KMS-11 (cell line): ENCODE data around the gene PLEKHA5.

Experiments used
- H2AFZ ChIP-seq: fragments of 200-600 bp; sonication (generic); 2 replicates; pipeline ENCODE4 v1.6.1; 2016; ENCODE audit warnings: antibody characterized with exemption, mixed run types, low read depth
- H3K27ac ChIP-seq: fragments of 200-600 bp; sonication (generic); 2 replicates; pipeline ENCODE4 v1.6.1; 2016; ENCODE audit warnings: mild to moderate bottlenecking, mixed run types
- H3K27me3 ChIP-seq: fragments of 200-600 bp; sonication (generic); 2 replicates; pipeline ENCODE4 v1.6.1; 2017; ENCODE audit warnings: mild to moderate bottlenecking, low read depth, mixed run types, moderate library complexity; ENCODE audit not compliant: insufficient read depth
- H3K36me3 ChIP-seq: fragments of 200-600 bp; sonication (generic); 2 replicates; pipeline ENCODE4 v1.6.1; 2017; ENCODE audit warnings: mild to moderate bottlenecking, mixed run types; ENCODE audit not compliant: insufficient read depth
- H3K4me1 ChIP-seq: fragments of 200-600 bp; sonication (generic); 2 replicates; pipeline ENCODE4 v1.6.1; 2016; ENCODE audit warnings: mild to moderate bottlenecking, low read depth, mixed run types; ENCODE audit not compliant: poor library complexity, severe bottlenecking
- H3K4me2 ChIP-seq: fragments of 200-600 bp; sonication (generic); 2 replicates; pipeline ENCODE4 v1.7.0; 2016; ENCODE audit warnings: mild to moderate bottlenecking, mixed run types
- H3K4me3 ChIP-seq: fragments of 200-600 bp; sonication (generic); IDR thresholded peaks from 2 replicates; pipeline ENCODE4 v1.6.1; 2017; ENCODE audit warnings: low read depth, low read length, mixed read lengths; ENCODE audit not compliant: insufficient read depth
- H3K79me2 ChIP-seq: fragments of 200-600 bp; sonication (generic); 2 replicates; pipeline ENCODE4 v1.6.1; 2016; ENCODE audit warnings: low read depth, mixed run types; ENCODE audit not compliant: insufficient read depth
- H3K9ac ChIP-seq: fragments of 200-600 bp; sonication (generic); 2 replicates; pipeline ENCODE4 v1.6.1; 2016; ENCODE audit warnings: mild to moderate bottlenecking, mixed run types
- H4K20me1 ChIP-seq: fragments of 200-600 bp; sonication (generic); 2 replicates; pipeline ENCODE4 v1.6.1; 2016; ENCODE audit warnings: mild to moderate bottlenecking, mixed run types; ENCODE audit not compliant: insufficient read depth
- TF ChIP-seq, protein P1 (sequence below): fragments of 200-600 bp; sonication (generic); conservative IDR thresholded peaks from 2 replicates; pipeline ENCODE4 v1.6.1; 2017; ENCODE audit warnings: low read depth, mild to moderate bottlenecking, antibody characterized with exemption, low read length, moderate library complexity, mixed read lengths

PLEKHA5 gene

GRCh38 chr12:19404242-19404880 lies 274.8 kb downstream of the PLEKHA5 start:
- Histone ChIP-seq H3K9ac (no peak overlapping the region), H2AFZ (no peak overlapping the region), H3K79me2 (no peaks in the 10 kb centered on the region), H3K4me3 (no peak overlapping the region), H4K20me1 (no peaks in the 10 kb centered on the region), H3K27me3 (no peaks in the 10 kb centered on the region), H3K27ac (no peak overlapping the region), H3K4me2 (no peak overlapping the region), H3K4me1 (no peaks in the 10 kb centered on the region), H3K36me3 (no peaks in the 10 kb centered on the region)
- TF ChIP-seq, protein P1, sequence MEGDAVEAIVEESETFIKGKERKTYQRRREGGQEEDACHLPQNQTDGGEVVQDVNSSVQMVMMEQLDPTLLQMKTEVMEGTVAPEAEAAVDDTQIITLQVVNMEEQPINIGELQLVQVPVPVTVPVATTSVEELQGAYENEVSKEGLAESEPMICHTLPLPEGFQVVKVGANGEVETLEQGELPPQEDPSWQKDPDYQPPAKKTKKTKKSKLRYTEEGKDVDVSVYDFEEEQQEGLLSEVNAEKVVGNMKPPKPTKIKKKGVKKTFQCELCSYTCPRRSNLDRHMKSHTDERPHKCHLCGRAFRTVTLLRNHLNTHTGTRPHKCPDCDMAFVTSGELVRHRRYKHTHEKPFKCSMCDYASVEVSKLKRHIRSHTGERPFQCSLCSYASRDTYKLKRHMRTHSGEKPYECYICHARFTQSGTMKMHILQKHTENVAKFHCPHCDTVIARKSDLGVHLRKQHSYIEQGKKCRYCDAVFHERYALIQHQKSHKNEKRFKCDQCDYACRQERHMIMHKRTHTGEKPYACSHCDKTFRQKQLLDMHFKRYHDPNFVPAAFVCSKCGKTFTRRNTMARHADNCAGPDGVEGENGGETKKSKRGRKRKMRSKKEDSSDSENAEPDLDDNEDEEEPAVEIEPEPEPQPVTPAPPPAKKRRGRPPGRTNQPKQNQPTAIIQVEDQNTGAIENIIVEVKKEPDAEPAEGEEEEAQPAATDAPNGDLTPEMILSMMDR, result no peak

DNA sequence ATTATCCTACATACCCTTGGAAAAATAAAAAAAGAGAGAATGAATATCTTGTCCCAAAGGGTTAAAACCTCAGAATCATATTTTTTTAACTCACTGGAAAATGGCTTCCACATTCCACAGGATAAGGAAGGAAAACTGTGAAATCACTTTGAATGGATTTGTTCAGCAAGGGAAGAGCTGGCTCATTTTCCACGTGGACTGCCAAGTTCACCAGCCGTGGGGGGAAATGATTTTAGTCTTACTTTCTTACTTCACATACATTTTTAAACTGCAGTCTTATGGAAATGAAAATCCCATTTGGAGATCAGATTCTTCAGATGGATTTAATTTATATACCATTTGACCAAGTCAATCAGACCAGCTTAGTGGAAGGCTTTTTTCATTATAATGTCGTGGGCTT lies 279.8 kb downstream of the PLEKHA5 start:
- H3K27me3 ChIP-seq, result no peaks in the 10 kb centered on the region
- H3K4me3 ChIP-seq, result no peak overlapping the region
- no peaks in the 10 kb centered on the region for H3K4me1 ChIP-seq
- H2AFZ ChIP-seq, result no peak overlapping the region
- no peaks in the 10 kb centered on the region for H3K79me2 ChIP-seq
- no peaks in the 10 kb centered on the region for H3K36me3 ChIP-seq
- TF ChIP-seq, protein P1, result no peak
- no peaks in the 10 kb centered on the region for H4K20me1 ChIP-seq
- H3K27ac ChIP-seq, result no peak overlapping the region
- H3K9ac ChIP-seq, result no peak overlapping the region
- no peak overlapping the region for H3K4me2 ChIP-seq

DNA sequence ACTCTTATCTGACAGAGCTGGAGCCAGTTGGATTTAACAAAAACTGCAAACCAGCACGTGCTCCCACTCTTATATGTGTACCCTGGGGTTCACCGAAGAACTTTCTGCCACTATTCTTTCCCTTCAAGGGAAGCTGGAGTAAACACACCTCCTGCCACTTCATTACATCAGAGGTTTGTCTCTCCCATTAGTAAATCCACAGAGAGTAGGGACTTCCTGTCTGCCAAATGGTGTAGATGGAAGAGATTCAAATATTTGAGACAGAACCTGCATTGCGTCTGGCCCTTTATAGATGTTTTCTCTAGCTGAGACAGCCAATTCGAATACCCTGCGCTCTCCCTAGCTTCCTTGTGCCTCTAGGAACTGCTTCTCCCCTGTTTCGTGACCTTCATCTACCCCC lies 280.7 kb downstream of the PLEKHA5 start:
- TF ChIP-seq, protein P1, result no peak
- Histone ChIP-seq H4K20me1 (no peaks in the 10 kb centered on the region), H3K27me3 (no peaks in the 10 kb centered on the region), H3K4me1 (no peaks in the 10 kb centered on the region), H3K79me2 (no peaks in the 10 kb centered on the region), H3K4me2 (no peak overlapping the region), H3K27ac (no peak overlapping the region), H3K9ac (no peak overlapping the region), H3K36me3 (no peaks in the 10 kb centered on the region), H3K4me3 (no peak overlapping the region), H2AFZ (no peak overlapping the region)

- Histone ChIP-seq H3K4me3 (no peak overlapping the region), H3K27me3 (no peaks in the 10 kb centered on the region), H3K4me1 (no peaks in the 10 kb centered on the region), H2AFZ (no peak overlapping the region), H3K27ac (no peak overlapping the region), H3K36me3 (no peaks in the 10 kb centered on the region), H3K4me2 (no peak overlapping the region), H3K79me2 (no peaks in the 10 kb centered on the region), H4K20me1 (no peaks in the 10 kb centered on the region), H3K9ac (no peak overlapping the region)
- TF ChIP-seq, protein P1, result no peak
Measured at GRCh38 chr12:19410629-19411185, 281.2 kb downstream of the PLEKHA5 start.
